ENCODE data around the gene SGK1. TPM values are rescaled to one million over a fixed set of nuclear protein-coding genes. Genes with fewer than 3 reads are reported as not detected.
A peak's percentile ranks its signal among the peaks of the same experiment; 100 is the strongest.

Gene SGK1
- total and polyA plus RNA-seq, 10 of the 15 experiments (the other 5 are each of a cell fraction or from before 2014, with no cell fraction given): 0.62 to 5.1 (median 2.9) TPM

GRCh38 chr6:134178161-134179044 is 139.5 kb downstream of the SGK1 start:
- in situ Hi-C loops (cut with MboI) (no loop called here), intact Hi-C loops (cut with micrococcal nuclease; ENCODE audit: unreplicated experiment) (loop anchor here (1.0 to 10.0 kb wide), 4 partner anchors 194 to 463 kb away; no protein-coding TSS in a partner anchor)
- ChIA-PET POLR2A (no interaction called here), RAD21 (ENCODE audit: unreplicated experiment) (interaction anchor here (0.6 to 4.6 kb wide), 19 partner anchors 13 to 1256 kb away, joined by 3 to 41 read pairs (median 4); no protein-coding TSS in a partner anchor), SMC1A (ENCODE audit: uncharacterized antibody, unreplicated experiment) (interaction anchor here (0.5 to 6.2 kb wide), 22 partner anchors 17 to 1286 kb away, joined by 3 to 52 read pairs (median 4); no protein-coding TSS in a partner anchor), CTCF (interaction anchor here (0.7 to 9.1 kb wide), 19 partner anchors 13 to 762 kb away, joined by 3 to 133 read pairs (median 4); no protein-coding TSS in a partner anchor)
- WGBS (ENCODE audit: insufficient coverage, insufficient replicate concordance, low lambda C conversion rate, missing lambda C conversion rate): 2% methylated on average over 30 of the region's 30 CpGs
- Histone ChIP-seq H3K4me2 (ENCODE audit: control insufficient read depth, insufficient read depth) (peak overlapping the region; percentile 95), H3K27ac (ENCODE audit: control insufficient read depth, insufficient read depth) (no peak overlapping the region), H3K79me2 (ENCODE audit: control insufficient read depth, insufficient read depth, low read length) (no peaks in the 10 kb centered on the region), H3K4me3 (peak overlapping the region; percentile 52), H4K20me1 (ENCODE audit: control insufficient read depth, insufficient read depth) (no peaks in the 10 kb centered on the region), H2AFZ (ENCODE audit: control insufficient read depth, low read depth, low read length) (peak overlapping the region; percentile 93), H3K27me3 (replicated peaks in 1 of 2; ENCODE audit: control insufficient read depth in 2 of 2, insufficient read depth in 2 of 2, low read length in 1 of 2) (peaks cover 2 to 9% of the 10 kb centered on the region in 2 experiments), H3K9me3 (replicated peaks; ENCODE audit: control insufficient read depth, insufficient read depth, low read length) (no peaks in the 10 kb centered on the region; the same call in 2 of the 3 replicates), H3K36me3 (ENCODE audit: control insufficient read depth in 2 of 2, insufficient read depth in 2 of 2, low read length in 1 of 2) (no peaks in the 10 kb centered on the region), H3K4me1 (ENCODE audit: control insufficient read depth, insufficient read depth, low read length) (peaks cover 5% of the 10 kb centered on the region), H3K9ac (ENCODE audit: control insufficient read depth, insufficient read depth, low read length) (no peak overlapping the region)
- ATAC-seq: peak; percentile 33
- peak; percentile 75 for FAIRE-seq
- BruUV-seq (replicated peaks): no TSS peak
- TF ChIP-seq RAD51 (IDR thresholded peaks at IDR 0.05) (no peak), IKZF2 (IDR thresholded peaks at IDR 0.05) (peak in 1 of 2 experiments; percentile 41; a peak in 2 of 4 replicates), RAD21 (IDR thresholded peaks at IDR 0.05; ENCODE audit: insufficient read depth, low read depth, low read length) (peak; percentile 85), IRF3 (IDR thresholded peaks at IDR 0.05) (no peak), CTCF (IDR thresholded peaks at IDR 0.05 in 2 of 3, conservative IDR thresholded peaks at IDR 0.05 in 1 of 3; ENCODE audit: control insufficient read depth in 2 of 3, extremely low read depth in 1 of 3, insufficient read depth in 1 of 3, low read depth in 3 of 3, low read length in 3 of 3) (peak; percentile 69 to 82 (median 73)), IRF4 (IDR thresholded peaks at IDR 0.05; ENCODE audit: low read depth, low read length) (peak; percentile 39; the same call in 1 of the 2 replicates), CBX5 (IDR thresholded peaks at IDR 0.05; ENCODE audit: low read depth) (peak; percentile 57; the same call in 1 of the 2 replicates), GABPA (IDR thresholded peaks at IDR 0.05; ENCODE audit: low read depth) (0 out of 2 replicates have a peak, but pooled peaks have one; percentile 38), MAX (IDR thresholded peaks at IDR 0.05; ENCODE audit: low read depth, low read length) (0 out of 2 replicates have a peak, but pooled peaks have one; percentile 10), RELA (IDR thresholded peaks at IDR 0.05; ENCODE audit: borderline replicate concordance, partially characterized antibody) (peak; percentile 27), SMC3 (IDR thresholded peaks at IDR 0.05; ENCODE audit: borderline replicate concordance, low read length) (peak; percentile 67), MTA2 (IDR thresholded peaks at IDR 0.05; ENCODE audit: low read depth) (no peak), EED (IDR thresholded peaks at IDR 0.05; ENCODE audit: low read depth) (peak; percentile 42; the same call in 1 of the 2 replicates), IKZF1 (conservative IDR thresholded peaks at IDR 0.05) (peak; percentile 39; the same call in 1 of the 2 replicates), NRF1 (conservative IDR thresholded peaks at IDR 0.05; ENCODE audit: low read depth, low read length) (no peak), YY1 (IDR thresholded peaks at IDR 0.05; ENCODE audit: low read depth, low read length) (peak; percentile 56; the same call in 1 of the 2 replicates), ZSCAN29 (IDR thresholded peaks at IDR 0.05) (peak; percentile 72; the same call in 1 of the 2 replicates), RUNX3 (IDR thresholded peaks at IDR 0.05; ENCODE audit: low read length) (no peak; the same call in 1 of the 2 replicates)
- DNase-seq (ENCODE audit: low read depth, low spot score): peak; percentile 53
